Kidney epithelial cell (primary cell): ENCODE results near the gene MRPL41. TPM values are rescaled to one million over a fixed set of nuclear protein-coding genes. Genes with fewer than 3 reads are reported as not detected.
"Not testable (repeated sequence)": the region's sequence is repeated elsewhere in the genome, so short reads cannot be mapped to it uniquely, and the experiment has no call there.

Experiments
- DNase-seq: peaks from one replicate; pipeline ENCODE4 v3.0.0-alpha.2; 2010; ENCODE audit warnings: low read depth
- H3K27me3 ChIP-seq: 2 replicates; pipeline ENCODE4 v1.6.0; 2011; ENCODE audit warnings: low read length; ENCODE audit not compliant: control insufficient read depth, insufficient read depth
- H3K36me3 ChIP-seq: 2 replicates; pipeline ENCODE4 v1.5.1; 2011; ENCODE audit warnings: low read length; ENCODE audit not compliant: control insufficient read depth, insufficient read depth
- H3K4me3 ChIP-seq: 2 replicates; pipeline ENCODE4 v1.5.1; 2011; ENCODE audit warnings: low read depth, mild to moderate bottlenecking, control low read depth, low read length
- total RNA-seq: library from RNA; depleted of rRNA; stranded (reverse); fragments of >200 nt; gene quantifications from 2 replicates; pipeline ENCODE4 v1.2.3, GENCODE V29; 2015
- TF ChIP-seq, protein P1 (sequence below): IDR thresholded peaks from 2 replicates; pipeline ENCODE4 v1.5.1; 2011; ENCODE audit warnings: mild to moderate bottlenecking, moderate library complexity, low read length, control low read depth, inconsistent platforms; ENCODE audit not compliant: insufficient read depth, poor library complexity, severe bottlenecking

Gene MRPL41
- total RNA-seq, 1 donor from 2014 or later: 77.9 TPM

DNA sequence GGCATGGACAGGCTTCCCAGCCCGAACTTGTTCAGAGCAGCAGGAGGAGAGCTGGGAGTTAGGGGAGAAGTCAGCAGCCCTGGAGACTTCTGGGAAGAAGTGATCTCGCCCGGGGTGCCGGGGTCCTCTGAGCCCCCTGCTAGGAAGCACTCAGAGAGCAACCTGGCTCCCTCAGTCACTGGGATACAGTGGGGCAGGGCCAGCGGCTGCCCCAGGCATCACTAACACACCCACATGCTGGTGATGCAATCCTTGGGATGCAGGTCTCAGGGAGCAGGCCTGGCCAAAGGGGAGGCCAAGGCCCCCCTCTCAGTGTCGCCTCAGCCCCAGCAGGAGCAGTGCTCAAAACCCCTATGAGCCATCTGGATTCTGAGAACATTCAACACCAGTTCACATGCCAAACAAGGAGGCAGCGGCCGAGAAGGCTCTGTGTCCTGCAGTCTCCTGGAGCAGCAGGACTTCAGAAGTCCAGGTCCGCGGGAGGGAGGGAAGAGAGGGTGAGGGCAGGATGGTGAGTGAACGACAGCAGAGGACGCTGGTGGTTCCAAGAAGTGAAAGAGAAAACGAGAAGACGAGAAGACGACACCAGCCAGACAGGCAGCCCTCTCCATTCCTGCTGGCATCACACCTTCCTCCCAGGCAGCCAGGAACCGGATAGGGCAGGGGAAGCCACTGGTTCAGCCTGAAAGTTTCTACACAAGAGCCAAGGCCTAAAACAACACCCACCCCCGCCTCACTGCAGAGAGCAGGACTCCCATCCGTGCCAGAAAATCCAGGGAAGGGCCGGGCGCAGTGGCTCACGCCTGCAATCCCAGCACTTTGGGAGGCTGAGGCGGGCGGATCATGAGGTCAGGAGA lies 3.8 kb upstream of the MRPL41 start:
- Histone ChIP-seq H3K36me3 (no peaks in the 10 kb centered on the region), H3K27me3 (no peaks in the 10 kb centered on the region), H3K4me3 (no peak overlapping the region)
- no peak for DNase-seq
- TF ChIP-seq, protein P1, sequence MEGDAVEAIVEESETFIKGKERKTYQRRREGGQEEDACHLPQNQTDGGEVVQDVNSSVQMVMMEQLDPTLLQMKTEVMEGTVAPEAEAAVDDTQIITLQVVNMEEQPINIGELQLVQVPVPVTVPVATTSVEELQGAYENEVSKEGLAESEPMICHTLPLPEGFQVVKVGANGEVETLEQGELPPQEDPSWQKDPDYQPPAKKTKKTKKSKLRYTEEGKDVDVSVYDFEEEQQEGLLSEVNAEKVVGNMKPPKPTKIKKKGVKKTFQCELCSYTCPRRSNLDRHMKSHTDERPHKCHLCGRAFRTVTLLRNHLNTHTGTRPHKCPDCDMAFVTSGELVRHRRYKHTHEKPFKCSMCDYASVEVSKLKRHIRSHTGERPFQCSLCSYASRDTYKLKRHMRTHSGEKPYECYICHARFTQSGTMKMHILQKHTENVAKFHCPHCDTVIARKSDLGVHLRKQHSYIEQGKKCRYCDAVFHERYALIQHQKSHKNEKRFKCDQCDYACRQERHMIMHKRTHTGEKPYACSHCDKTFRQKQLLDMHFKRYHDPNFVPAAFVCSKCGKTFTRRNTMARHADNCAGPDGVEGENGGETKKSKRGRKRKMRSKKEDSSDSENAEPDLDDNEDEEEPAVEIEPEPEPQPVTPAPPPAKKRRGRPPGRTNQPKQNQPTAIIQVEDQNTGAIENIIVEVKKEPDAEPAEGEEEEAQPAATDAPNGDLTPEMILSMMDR: no peak

GRCh38 chr9:137550231-137550621 lies 1.5 kb upstream of the MRPL41 start, which contains the start of gene PNPLA7:
Gene PNPLA7 (minus strand): TSS chr9:137550402. CDS start chr9:137550197, 205 bp downstream.
- H3K36me3 ChIP-seq: no peaks in the 10 kb centered on the region
- TF ChIP-seq, protein P1: no peak
- H3K27me3 ChIP-seq: no peaks in the 10 kb centered on the region
- DNase-seq: peak; percentile 28
- peak within 1 kb of the TSS; percentile 65 for H3K4me3 ChIP-seq

GRCh38 chr9:137550958-137551263 lies 768 bp upstream of the MRPL41 start:
- H3K27me3 ChIP-seq, DNase-seq, H3K36me3 ChIP-seq: not testable (repeated sequence)
- H3K4me3 ChIP-seq: peak overlapping the region; percentile 65

DNA sequence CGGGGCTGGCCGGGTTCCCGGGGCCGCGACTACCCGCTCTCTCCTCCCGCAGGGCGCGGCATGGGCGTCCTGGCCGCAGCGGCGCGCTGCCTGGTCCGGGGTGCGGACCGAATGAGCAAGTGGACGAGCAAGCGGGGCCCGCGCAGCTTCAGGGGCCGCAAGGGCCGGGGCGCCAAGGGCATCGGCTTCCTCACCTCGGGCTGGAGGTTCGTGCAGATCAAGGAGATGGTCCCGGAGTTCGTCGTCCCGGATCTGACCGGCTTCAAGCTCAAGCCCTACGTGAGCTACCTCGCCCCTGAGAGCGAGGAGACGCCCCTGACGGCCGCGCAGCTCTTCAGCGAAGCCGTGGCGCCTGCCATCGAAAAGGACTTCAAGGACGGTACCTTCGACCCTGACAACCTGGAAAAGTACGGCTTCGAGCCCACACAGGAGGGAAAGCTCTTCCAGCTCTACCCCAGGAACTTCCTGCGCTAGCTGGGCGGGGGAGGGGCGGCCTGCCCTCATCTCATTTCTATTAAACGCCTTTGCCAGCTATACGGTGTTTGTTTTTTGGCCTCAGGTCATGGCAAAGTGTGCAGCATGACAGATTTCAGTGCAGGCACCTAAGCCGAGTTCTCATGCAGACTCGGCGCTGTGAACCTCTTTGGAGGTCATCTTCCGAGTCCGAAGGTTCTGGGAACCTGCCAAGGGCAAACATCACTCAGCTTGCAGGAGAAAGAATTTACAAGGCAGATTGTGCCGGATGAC lies 516 bp downstream of the MRPL41 start:
- TF ChIP-seq, protein P1: no peak
- no peaks in the 10 kb centered on the region for H3K36me3 ChIP-seq
- DNase-seq: no peak
- no peaks in the 10 kb centered on the region for H3K27me3 ChIP-seq
- H3K4me3 ChIP-seq: peak overlapping the region; percentile 75

DNA sequence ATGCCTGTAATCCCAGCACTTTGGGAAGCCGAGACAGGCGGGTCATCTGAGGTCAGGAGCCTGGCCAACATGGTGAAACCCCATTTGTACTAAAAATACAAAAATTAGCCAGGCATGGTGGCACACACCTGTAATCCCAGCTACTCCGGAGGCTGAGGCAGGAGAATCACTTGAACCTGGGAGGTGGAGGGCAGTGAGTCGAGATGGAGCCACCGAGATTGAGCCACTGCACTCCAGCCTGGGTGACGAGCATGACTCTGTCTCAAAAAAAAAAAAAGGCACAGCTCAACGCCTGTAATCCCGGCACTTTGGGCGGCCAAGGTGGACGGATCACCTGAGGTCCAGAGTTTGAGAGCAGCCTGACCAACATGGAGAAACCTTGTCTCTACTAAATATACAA lies 2.0 kb downstream of the MRPL41 start:
- H3K27me3 ChIP-seq, H3K36me3 ChIP-seq, H3K4me3 ChIP-seq, DNase-seq: not testable (repeated sequence)

GRCh38 chr9:137554349-137554748 lies 2.7 kb downstream of the MRPL41 start:
- no peak for DNase-seq
- H3K27me3 ChIP-seq: no peaks in the 10 kb centered on the region
- TF ChIP-seq, protein P1: no peak
- H3K36me3 ChIP-seq: peaks cover 2% of the 10 kb centered on the region
- H3K4me3 ChIP-seq: no peak overlapping the region
